PC-3 (cell line): ENCODE data around the gene CDC34. TPM values are rescaled to one million over a fixed set of nuclear protein-coding genes. Genes with fewer than 3 reads are reported as not detected.

Source experiments
- ATAC-seq: fragments of 200-7000 bp; cut with Tn5 transposase; 2 replicates; pipeline ENCODE4 v1.9.1; 2020; ENCODE audit warnings: mild to moderate bottlenecking, moderate library complexity
- BruUV-seq: library from RNA; stranded (reverse); fragments of 400-500 nt; replicated peaks from 2 replicates; lab custom pipeline; 2021; lab: Mats Ljungman, UMichigan
- CTCF ChIA-PET: fragments of 300-600 bp; sonication (Branson Sonifier 250); formaldehyde crosslinking; loops from one replicate; lab custom pipeline; 2022; ENCODE audit warnings: antibody characterized with exemption; lab: Charles Lee
- POLR2A ChIA-PET: fragments of 300-600 bp; sonication (Branson Sonifier 250); formaldehyde crosslinking; loops from one replicate; lab custom pipeline; 2022; ENCODE audit warnings: antibody characterized with exemption; ENCODE audit not compliant: unreplicated experiment; lab: Charles Lee
- DNase-seq: peaks from one replicate; pipeline ENCODE4 v3.0.0-alpha.2; 2015
- H2AFZ ChIP-seq: fragments of 300-600 bp; sonication (generic); 2 replicates; pipeline ENCODE4 v1.6.0; 2016; ENCODE audit warnings: antibody characterized with exemption, low read length
- H3F3A ChIP-seq: fragments of 300-600 bp; sonication (generic); one replicate; pipeline ENCODE4 v1.6.0; 2017; ENCODE audit warnings: antibody characterized with exemption, low read length, control low read depth, mild to moderate bottlenecking; ENCODE audit not compliant: unreplicated experiment
- H3K27ac ChIP-seq: fragments of 300-600 bp; sonication (generic); 2 replicates; pipeline ENCODE4 v1.5.1; 2016; ENCODE audit warnings: mild to moderate bottlenecking, low read length
- H3K27me3 ChIP-seq: fragments of 300-600 bp; sonication (generic); 2 replicates; pipeline ENCODE4 v1.6.1; 2016; ENCODE audit warnings: low read length, mixed read lengths
- H3K36me3 ChIP-seq: fragments of 300-600 bp; sonication (generic); 2 replicates; pipeline ENCODE4 v1.6.1; 2016; ENCODE audit warnings: low read depth, mixed run types, low read length, mixed read lengths
- H3K4me1 ChIP-seq: fragments of 300-600 bp; sonication (generic); 2 replicates; pipeline ENCODE4 v1.5.1; 2016; ENCODE audit warnings: low read length; ENCODE audit not compliant: insufficient read depth
- H3K4me2 ChIP-seq: fragments of 300-600 bp; sonication (generic); 2 replicates; pipeline ENCODE4 v1.6.0; 2016; ENCODE audit warnings: low read length
- H3K4me3 ChIP-seq: fragments of 300-600 bp; sonication (generic); 2 replicates; pipeline ENCODE4 v1.5.1; 2016; ENCODE audit warnings: mild to moderate bottlenecking, low read length, mixed read lengths
- H3K79me2 ChIP-seq: fragments of 300-600 bp; sonication (generic); 2 replicates; pipeline ENCODE4 v1.6.1; 2017; ENCODE audit warnings: low read length, mixed read lengths
- H3K9ac ChIP-seq: fragments of 300-600 bp; sonication (generic); 2 replicates; pipeline ENCODE4 v1.6.0; 2016; ENCODE audit warnings: mild to moderate bottlenecking, low read length
- H3K9me2 ChIP-seq: fragments of 300-600 bp; sonication (generic); replicated peaks from 2 replicates; pipeline ENCODE4 v1.6.1; 2016; ENCODE audit warnings: mixed run types, low read length, mixed read lengths
- H3K9me3 ChIP-seq: fragments of 300-600 bp; sonication (generic); 2 replicates; pipeline ENCODE4 v1.6.1; 2016; ENCODE audit warnings: low read length, mixed read lengths
- H4K20me1 ChIP-seq: fragments of 300-600 bp; sonication (generic); 2 replicates; pipeline ENCODE4 v1.6.1; 2016; ENCODE audit warnings: low read length, mixed read lengths
- EZH2 ChIP-seq: fragments of 300-600 bp; sonication (generic); IDR thresholded peaks from one replicate; pipeline ENCODE4 v1.6.1; 2017; ENCODE audit warnings: antibody characterized with exemption, mild to moderate bottlenecking, low read length; ENCODE audit not compliant: unreplicated experiment
- EZH2phosphoT487 ChIP-seq: fragments of 300-600 bp; sonication (generic); IDR thresholded peaks from 2 replicates; pipeline ENCODE4 v1.6.1; 2018; ENCODE audit warnings: mild to moderate bottlenecking, antibody characterized with exemption, low read length, borderline replicate concordance
- intact Hi-C: fragments of 100-400 bp; cut with micrococcal nuclease; formaldehyde crosslinking; loops from 2 replicates; pipeline ENCODE4 v1.9.0; 2023
- total RNA-seq: library from RNA; depleted of rRNA; stranded (reverse); fragments of >200 nt; gene quantifications from 2 replicates; pipeline ENCODE4 v1.2.3, GENCODE V29; 2014
- TF ChIP-seq, protein P1 (sequence below): fragments of 300-600 bp; sonication (generic); conservative IDR thresholded peaks from 2 replicates; pipeline ENCODE4 v1.5.1; 2017; ENCODE audit warnings: antibody characterized with exemption, low read depth, mild to moderate bottlenecking, low read length

The CDC34 gene
- total RNA-seq, 1 experiment from 2014 or later, result 119 TPM

DNA sequence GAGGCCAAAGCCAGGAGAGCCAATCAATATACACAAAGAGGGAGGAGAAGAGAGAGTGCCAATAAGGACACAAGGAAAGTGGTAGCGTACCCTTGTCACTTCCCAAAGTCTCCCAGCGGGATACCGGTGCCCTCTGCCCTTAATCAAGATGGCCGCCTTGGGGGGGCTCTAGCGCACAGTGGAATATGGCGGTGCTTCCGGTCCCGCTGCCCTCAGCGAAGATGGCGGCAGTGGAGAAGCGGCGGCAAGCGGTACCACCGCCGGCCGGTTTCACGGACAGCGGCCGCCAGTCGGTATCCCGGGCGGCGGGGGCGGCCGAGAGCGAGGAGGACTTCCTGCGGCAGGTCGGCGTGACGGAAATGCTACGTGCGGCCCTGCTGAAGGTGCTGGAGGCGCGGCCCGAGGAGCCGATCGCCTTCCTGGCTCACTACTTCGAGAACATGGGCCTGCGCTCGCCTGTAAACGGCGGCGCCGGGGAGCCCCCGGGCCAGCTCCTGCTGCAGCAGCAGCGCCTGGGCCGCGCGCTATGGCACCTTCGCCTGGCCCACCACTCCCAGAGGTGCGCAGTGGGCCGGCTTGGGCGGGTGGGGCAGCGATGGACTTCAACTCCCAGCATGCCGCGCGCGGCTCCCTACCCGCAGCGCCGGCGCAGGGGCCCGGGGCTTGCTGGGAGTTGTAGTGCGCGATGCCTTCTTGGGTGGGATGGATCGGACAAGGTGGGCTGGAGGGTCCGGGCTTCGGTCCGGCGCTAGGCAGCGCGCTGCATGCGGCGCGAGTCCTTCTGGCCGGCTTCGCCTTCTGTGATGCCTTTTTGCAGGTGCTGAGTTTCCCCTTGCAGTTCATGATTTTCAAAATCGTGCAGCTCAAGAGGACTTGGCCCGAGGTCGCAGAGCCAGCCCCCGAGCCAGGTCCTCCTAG lies 24.0 kb upstream of the CDC34 start, which contains the start of gene TPGS1:
TSS of gene TPGS1 (plus strand) at position 212 of the 918 bp plus-strand sequence. CDS start at position 222, 10 bp downstream.
- TSS peak; percentile 44 for BruUV-seq
- DNase-seq (peak; percentile 67), ATAC-seq (peak; percentile 79)
- Histone ChIP-seq H4K20me1 (no peaks in the 10 kb centered on the region), H3K79me2 (peaks cover 11% of the 10 kb centered on the region), H3K4me3 (peak within 1 kb of the TSS; percentile 99), H3K9ac (peak within 1 kb of the TSS; percentile 89), H3K36me3 (no peaks in the 10 kb centered on the region; the same call in 1 of the 2 replicates), H3K9me3 (no peaks in the 10 kb centered on the region), H3K27ac (peak within 1 kb of the TSS; percentile 92), H3K27me3 (no peaks in the 10 kb centered on the region), H3K4me1 (peaks cover 10% of the 10 kb centered on the region; the same call in 1 of the 2 replicates), H2AFZ (peak within 1 kb of the TSS; percentile 93), H3F3A (no peaks in the 10 kb centered on the region), H3K9me2 (no peaks in the 10 kb centered on the region), H3K4me2 (peak within 1 kb of the TSS; percentile 91)
- CTCF ChIA-PET, result interaction anchor here (1.0 kb wide), 2 partner anchors 10 to 19 kb away, joined by 4 to 5 read pairs; no protein-coding TSS in a partner anchor
- TF ChIP-seq EZH2, result no peak
- intact Hi-C loops, result no loop called here
- POLR2A ChIA-PET, result no interaction called here

- POLR2A ChIA-PET, result no interaction called here
- Histone ChIP-seq H3K9me3 (no peaks in the 10 kb centered on the region), H2AFZ (peak overlapping the region; percentile 46), H3F3A (no peaks in the 10 kb centered on the region), H3K9me2 (no peaks in the 10 kb centered on the region), H3K9ac (peak overlapping the region; percentile 89; the same call in 1 of the 2 replicates), H4K20me1 (no peaks in the 10 kb centered on the region), H3K27me3 (no peaks in the 10 kb centered on the region), H3K4me2 (peak overlapping the region; percentile 91), H3K79me2 (peaks cover 11% of the 10 kb centered on the region), H3K4me3 (peak overlapping the region; percentile 99), H3K36me3 (no peaks in the 10 kb centered on the region; the same call in 1 of the 2 replicates), H3K4me1 (peaks cover 10% of the 10 kb centered on the region; the same call in 1 of the 2 replicates), H3K27ac (no peak overlapping the region)
- DNase-seq, result no peak
- BruUV-seq, result TSS peak; percentile 72
- no peak for ATAC-seq
- TF ChIP-seq EZH2, result no peak
- CTCF ChIA-PET, result no interaction called here
- intact Hi-C loops, result no loop called here
Measured at GRCh38 chr19:508204-509150, 23.1 kb upstream of the CDC34 start.

- ChIA-PET POLR2A (no interaction called here), CTCF (interaction anchor here (0.5 kb wide), 1 partner anchor 593 kb away, joined by 15 read pairs; no protein-coding TSS in a partner anchor)
- intact Hi-C loops, result no loop called here
- Histone ChIP-seq H3F3A (no peaks in the 10 kb centered on the region), H3K9me3 (no peaks in the 10 kb centered on the region), H2AFZ (no peak overlapping the region), H3K27me3 (no peaks in the 10 kb centered on the region), H3K4me3 (no peak overlapping the region), H3K79me2 (peaks cover 11% of the 10 kb centered on the region), H3K27ac (no peak overlapping the region), H3K9me2 (no peaks in the 10 kb centered on the region), H3K4me1 (peaks cover 10% of the 10 kb centered on the region; the same call in 1 of the 2 replicates), H4K20me1 (no peaks in the 10 kb centered on the region), H3K4me2 (no peak overlapping the region), H3K9ac (no peak overlapping the region), H3K36me3 (no peaks in the 10 kb centered on the region; the same call in 1 of the 2 replicates)
- no peak for TF ChIP-seq EZH2phosphoT487
- TF ChIP-seq, protein P1, sequence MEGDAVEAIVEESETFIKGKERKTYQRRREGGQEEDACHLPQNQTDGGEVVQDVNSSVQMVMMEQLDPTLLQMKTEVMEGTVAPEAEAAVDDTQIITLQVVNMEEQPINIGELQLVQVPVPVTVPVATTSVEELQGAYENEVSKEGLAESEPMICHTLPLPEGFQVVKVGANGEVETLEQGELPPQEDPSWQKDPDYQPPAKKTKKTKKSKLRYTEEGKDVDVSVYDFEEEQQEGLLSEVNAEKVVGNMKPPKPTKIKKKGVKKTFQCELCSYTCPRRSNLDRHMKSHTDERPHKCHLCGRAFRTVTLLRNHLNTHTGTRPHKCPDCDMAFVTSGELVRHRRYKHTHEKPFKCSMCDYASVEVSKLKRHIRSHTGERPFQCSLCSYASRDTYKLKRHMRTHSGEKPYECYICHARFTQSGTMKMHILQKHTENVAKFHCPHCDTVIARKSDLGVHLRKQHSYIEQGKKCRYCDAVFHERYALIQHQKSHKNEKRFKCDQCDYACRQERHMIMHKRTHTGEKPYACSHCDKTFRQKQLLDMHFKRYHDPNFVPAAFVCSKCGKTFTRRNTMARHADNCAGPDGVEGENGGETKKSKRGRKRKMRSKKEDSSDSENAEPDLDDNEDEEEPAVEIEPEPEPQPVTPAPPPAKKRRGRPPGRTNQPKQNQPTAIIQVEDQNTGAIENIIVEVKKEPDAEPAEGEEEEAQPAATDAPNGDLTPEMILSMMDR, result peak; percentile 93
- ATAC-seq (peak; percentile 5; the same call in 1 of the 2 replicates), DNase-seq (peak; percentile 82)
- BruUV-seq, result no TSS peak
Measured at GRCh38 chr19:510606-511100, 20.9 kb upstream of the CDC34 start.
